ENCODE measurements around the gene CNBP.

- TF ChIP-seq SRF (IDR thresholded peaks at IDR 0.05; ENCODE audit: low read depth) (no peak), CTCF (IDR thresholded peaks at IDR 0.05 in 2 of 3, conservative IDR thresholded peaks at IDR 0.05 in 1 of 3; ENCODE audit: borderline replicate concordance in 1 of 3, insufficient read depth in 1 of 3, low read depth in 2 of 3, low read length in 2 of 3) (no peak), CEBPB (IDR thresholded peaks at IDR 0.05; ENCODE audit: low read depth) (no peak), JUND (IDR thresholded peaks at IDR 0.05) (no peak), EZH2 (IDR thresholded peaks at IDR 0.05) (no peak), MAX (IDR thresholded peaks at IDR 0.05) (no peak), POLR2A (IDR thresholded peaks at IDR 0.05; ENCODE audit: borderline replicate concordance, extremely low read depth, insufficient read depth, insufficient read length) (no peak), SIN3A (IDR thresholded peaks at IDR 0.05; ENCODE audit: low read depth) (no peak), POLR2AphosphoS5 (IDR thresholded peaks at IDR 0.05; ENCODE audit: low read depth, low read length) (no peak), SP1 (IDR thresholded peaks at IDR 0.05; ENCODE audit: low read depth) (no peak), RAD21 (IDR thresholded peaks at IDR 0.05; ENCODE audit: low read depth) (no peak)
Measured at GRCh38 chr3:129180461-129180860, 3.2 kb downstream of the CNBP start.
